Fibroblast of skin of back (primary cell): Measurements from ENCODE around the gene SYNC.
"Not testable (repeated sequence)": the region's sequence is repeated elsewhere in the genome, so short reads cannot be mapped to it uniquely, and the experiment has no call there.

Experiments
- DNase-seq: peaks from one replicate; pipeline ENCODE4 v3.0.0-alpha.2; 2013

Gene SYNC

GRCh38 chr1:32724678-32725614, 22.4 kb upstream of the SYNC start:
- peak; percentile 94 for DNase-seq

DNA sequence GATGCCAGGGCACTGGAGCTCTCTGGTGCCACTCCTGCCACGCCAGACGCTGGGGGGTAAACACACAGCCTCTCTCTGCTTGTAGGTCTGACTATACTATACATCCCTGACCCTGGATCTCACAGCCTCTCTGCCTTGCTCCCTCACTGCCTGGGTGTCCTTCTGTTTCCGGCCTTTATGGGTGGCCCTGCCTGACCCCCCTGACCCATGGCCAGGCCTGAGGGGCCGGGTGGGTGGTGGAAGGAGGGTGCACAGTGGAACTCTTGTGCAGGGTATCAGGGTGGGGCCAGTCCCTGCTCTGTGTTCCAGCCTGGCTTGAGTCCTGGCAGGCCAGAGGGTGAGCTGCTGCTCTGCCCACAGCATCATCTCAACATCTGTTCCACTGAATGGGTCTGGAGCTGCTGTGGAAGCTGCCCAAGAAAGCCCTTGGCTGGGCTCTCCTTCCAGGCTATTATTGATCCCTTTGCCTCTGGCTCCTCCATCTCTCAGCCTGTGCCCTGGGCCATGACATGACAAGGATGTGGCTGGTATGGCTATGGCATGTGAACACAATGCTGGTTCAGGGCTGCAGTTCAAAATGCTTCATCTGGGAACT, 17.2 kb upstream of the SYNC start:
- DNase-seq, result no peak

DNA sequence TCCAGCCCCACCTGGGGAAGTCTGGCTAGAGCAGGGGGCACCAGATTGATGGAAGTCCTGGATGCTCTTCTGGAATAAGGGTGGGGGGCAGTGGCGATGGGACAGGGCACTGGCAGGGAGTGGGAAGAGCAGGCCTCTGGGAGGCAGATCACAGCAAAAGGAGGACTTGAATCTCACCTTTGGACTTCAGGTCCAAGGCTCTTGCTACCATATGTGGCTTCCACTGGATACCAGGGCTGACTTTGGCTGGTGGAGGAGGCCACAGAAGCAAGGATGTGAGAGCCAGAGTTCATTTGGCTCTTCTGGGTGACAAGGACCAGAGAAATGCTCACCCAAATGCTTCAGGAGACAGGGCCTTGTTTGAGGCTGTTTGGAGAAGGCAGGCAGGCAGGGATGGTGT, 16.0 kb upstream of the SYNC start:
- DNase-seq, result no peak

GRCh38 chr1:32718036-32718435, 15.5 kb upstream of the SYNC start:
- no peak for DNase-seq

GRCh38 chr1:32717503-32717902, 14.9 kb upstream of the SYNC start:
- no peak for DNase-seq

DNA sequence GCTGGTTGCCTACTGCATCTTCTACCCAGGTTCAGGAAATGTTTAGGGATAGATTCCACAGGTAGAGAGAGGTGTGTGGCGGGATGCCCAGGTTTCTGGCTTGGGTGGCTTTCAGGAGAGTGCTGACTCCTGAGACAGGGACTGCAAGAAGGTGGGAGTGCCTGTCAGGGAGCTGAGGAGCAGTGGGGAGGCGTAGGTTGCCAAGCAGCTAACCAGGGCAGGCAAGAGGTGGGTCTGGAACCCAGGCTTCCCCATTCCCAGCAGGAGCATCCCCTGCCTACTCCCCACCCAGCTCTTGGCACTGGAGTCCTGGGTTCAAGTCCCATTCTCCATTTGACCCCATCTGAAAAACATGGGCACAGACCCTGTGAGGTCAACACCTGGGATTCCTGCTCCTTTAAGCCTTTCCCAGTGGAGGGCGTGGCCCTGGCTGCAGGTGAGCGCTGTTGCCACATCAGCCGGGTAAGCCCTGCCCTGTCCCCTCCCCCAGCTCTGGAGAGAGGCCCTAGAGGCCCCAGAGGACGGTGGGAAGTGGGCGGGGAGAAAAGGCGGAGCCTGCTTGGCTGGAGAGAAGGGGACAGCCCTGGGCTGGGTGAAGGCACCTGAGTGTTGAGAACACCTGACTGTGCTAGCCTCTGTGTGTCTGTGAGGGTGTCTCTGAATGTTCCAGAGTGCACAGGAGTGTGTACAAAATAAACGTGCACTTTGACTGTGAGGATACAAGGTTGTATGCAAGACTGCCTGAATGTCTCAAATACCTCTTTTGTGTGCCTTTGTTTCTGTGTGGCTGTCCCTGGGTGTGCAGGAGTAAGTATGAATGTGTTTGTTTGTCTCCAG, 14.0 kb upstream of the SYNC start:
- no peak for DNase-seq

DNA sequence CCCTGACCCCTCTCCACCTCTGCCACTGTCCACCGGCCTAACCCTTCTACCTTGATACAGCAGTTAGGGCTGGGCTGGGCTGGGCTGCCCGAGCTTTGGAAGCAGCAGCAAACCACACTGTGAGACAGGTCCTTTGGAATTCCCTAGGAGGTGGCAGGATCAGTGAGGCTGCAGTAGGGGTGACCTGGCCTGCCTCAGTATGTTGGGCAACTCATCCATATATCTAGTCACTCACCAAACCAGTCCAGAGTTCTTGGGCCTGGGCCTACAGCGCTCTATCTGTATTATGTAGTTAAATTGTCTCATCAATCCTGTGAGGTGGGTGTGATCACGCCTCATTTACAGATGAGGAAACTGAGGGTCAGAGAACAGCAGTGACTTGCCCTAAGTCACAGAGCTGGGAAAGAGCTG, 13.3 kb upstream of the SYNC start:
- DNase-seq, result no peak

GRCh38 chr1:32714277-32714676, 11.7 kb upstream of the SYNC start:
- no peak for DNase-seq

DNA sequence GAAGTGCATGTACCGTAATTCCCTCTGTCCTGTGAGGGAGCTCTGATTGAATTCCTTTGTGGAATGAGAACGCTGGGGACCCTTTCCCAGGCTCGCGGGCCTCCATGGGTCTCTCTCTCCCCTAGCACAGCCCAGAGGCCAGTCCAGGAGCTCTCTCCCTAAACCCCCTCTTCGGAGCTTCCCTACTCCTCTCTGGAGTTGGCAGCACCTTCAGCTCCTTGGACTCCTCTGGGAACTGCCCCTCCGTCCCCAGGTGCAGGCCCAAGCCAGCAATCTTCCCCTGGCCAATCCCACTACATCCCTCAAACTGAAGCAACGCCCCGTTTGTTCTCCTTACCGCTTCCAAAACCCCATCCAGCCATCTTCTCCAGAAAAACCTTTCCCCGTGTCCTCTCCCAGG, 10.5 kb upstream of the SYNC start:
- DNase-seq, result no peak

GRCh38 chr1:32711221-32711620, 8.7 kb upstream of the SYNC start:
- not testable (repeated sequence) for DNase-seq

- DNase-seq, result no peak
Observed at GRCh38 chr1:32709476-32709875, 6.9 kb upstream of the SYNC start.

DNA sequence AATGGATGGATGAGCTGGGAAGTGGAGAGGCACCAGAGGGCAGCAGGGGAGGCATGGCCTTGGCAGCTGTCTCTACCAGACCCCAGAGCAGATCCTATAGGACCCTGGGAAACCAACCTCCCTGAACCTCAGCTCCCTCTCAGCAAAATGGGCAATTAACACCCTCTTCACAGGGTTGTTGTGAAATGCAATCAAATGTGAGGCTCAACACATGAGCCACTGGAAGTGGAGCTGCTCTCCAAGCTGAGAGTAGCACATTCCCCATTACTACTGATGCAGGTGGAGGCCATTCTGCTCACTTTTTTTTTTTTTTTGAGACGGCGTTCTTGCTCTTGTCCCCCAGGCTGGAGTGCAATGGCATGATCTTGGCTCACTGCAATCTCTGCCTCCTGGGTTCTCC, 6.5 kb upstream of the SYNC start:
- DNase-seq, result no peak

DNA sequence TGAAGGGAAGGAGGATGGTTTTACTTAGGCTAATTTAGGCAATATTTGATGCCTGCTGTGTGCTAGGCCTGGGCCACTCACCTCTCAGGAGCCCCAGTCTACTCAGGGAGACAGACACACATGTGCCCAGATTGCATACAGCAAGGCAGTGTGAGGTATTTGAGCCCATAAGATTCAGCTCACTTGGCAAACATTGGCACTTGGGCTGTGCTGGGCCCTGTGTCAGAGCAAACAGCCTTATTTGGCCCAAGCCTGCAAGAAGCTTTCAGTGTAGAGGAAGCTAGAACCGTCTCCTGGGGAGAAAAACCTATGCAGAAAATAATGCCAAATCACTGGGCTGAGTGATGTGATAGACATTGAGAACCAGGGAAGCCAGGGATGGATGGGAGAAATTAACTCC, 3.9 kb upstream of the SYNC start:
- no peak for DNase-seq

DNA sequence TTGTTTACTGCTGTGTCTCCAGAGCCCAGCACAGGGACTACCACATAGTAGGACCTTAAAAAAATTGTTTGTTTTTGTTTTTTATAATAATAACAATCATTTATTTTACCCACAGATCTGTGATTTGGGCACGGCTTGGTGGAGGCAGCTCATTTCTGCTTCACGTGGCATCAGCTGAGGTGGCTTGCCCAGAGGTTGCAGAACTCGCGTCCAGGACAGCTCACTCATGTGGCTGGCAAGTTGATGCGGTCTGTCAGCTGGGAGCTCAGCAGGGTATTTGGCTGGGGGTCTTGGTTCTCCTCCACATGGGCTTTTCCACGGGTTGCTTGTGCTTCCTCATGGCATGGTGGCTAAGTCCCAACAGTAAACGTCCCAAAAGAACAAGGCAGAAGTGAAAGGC, 2.9 kb upstream of the SYNC start:
- DNase-seq, result no peak

DNA sequence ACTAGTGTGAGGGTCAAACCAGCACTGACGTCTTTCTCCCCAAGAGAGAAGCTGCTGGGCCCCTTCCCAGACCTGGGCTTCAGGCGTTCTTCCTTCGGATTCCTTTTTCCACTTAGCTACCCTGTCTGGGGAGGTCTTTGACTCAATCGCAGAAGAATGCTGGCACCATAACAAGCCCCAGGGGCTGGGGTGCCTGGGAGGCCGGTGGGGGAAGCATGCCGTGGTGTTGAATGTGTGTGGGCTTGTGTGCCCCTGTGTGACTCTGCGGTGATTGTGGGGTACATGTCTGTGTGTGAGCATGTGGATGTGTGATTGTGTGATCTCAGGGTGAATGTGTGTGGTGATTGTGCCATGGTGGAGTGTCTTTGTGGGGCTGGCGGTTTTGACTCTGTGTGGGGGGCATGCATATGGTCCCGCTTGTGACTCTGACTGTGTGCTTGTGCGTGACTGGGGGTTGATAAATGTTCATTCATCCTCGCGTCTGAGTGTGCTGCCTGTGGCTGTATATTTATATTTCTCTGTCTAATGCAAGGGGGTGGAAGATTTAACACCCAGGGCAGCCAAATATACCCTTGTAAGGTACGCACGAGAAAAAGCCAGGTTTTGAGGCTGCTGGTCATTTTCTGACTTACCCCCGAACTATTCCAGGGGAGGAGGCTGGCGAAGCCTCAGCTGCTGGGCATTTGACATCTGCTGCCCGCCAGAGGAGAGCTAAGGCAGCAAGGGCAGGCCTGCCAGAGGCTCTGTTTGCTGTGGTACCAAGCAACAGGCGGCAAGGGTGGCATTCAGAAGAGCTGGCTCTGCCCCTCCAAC, 1.1 kb upstream of the SYNC start:
- peak; percentile 99 for DNase-seq

DNA sequence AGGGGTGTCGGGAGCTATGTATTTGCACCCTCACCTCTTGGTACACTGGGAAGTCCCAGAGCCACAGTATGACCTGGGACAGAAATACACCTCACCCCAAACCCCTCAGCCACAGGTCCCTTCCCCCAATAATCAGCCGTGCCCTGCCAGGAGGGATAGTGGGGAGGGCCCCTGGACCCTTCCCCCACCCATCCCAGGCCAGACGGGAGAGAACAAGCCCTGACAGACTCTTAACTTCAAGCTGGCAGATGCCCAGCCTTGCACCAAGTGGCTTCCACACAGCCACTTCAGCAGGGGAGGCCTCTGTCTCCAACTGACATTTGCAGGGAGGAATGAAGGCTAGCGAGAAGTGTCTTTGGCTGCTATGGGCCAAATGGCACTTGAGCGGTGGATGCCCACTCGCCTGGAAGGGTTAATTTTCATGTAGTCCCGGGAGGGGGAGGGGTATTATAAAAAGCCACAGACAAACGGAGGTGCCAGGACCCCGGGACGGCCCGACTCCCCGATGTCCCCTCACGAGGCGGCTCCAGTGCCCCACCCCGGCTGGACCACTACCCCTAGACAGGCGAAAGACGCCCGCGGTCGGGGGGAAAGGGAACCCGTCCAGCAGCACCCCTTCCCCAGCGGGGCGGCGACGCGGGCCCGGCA, 495 bp downstream of the SYNC start:
- peak; percentile 58 for DNase-seq

GRCh38 chr1:32701421-32701911, 1.1 kb downstream of the SYNC start:
- DNase-seq, result peak; percentile 30

DNA sequence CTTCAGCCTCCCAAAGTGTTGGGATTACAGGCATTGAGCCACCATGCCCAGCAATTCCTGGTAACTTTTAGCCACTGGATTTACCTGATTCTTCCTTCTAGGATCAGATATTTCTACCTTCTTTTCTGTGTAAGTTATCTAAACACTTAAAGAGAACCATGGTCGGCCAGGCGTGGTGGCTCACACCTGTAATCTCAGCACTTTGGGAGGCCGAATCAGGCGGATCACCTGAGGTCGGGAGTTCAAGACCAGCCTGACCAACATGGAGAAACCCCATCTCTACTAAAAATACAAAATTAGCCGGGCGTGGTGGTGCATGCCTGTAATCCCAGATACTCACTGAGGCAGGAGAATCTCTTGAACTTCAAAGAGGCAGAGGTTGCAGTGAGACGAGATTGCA, 5.6 kb downstream of the SYNC start:
- not testable (repeated sequence) for DNase-seq

- DNase-seq, result no peak
Observed at GRCh38 chr1:32696041-32696440, 6.5 kb downstream of the SYNC start.

DNA sequence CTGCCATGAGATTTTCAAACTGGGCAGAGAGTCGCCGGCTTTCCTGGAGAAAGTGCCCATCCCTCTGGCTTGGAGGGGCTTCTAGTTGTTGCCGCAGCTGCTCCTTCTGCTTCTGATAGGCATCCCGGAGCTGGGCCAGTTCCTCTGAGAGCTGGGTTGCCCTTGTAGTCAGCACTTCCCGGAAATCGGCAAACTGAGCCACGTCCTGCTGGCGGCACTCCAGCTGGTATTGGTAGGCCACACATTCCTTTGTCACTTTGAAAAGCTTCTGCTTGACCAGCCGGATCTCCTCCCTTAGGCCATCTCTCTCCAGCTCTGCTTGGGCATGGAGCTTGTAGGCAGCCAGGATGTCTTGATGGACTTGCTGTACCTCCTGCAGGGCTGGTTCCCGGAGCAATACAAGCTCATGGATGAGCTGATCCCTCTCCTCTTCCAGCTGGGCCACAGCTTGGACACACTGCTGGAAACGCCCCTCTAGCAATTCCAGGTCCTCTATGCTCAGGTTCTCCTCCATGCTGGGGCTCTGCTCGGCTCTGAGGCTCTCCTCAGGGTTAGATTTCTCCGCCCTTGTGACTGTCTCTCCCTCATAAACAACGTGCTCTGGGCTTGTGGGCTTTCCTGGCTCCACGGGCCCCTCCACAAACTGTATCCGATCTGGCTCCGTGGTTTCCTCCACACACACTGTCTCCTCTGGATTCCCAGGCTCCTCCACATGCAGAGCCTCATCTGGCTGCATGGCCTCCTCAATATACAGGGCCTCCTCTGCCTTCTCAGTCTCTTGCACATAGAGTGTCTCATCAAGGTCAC, 7.3 kb downstream of the SYNC start:
- DNase-seq, result peak; percentile 74
